Suprapubic skin (tissue), 4 donors: ENCODE data around the gene NPAS2.

Experiments used
- POLR2A ChIP-seq, 2 donors: fragments of 450-650 bp; IDR thresholded peaks; one replicate each; pipeline ENCODE4 v1.6.1; 2017; ENCODE audit warnings: antibody characterized with exemption in 2 of 2, mild to moderate bottlenecking in 2 of 2, moderate library complexity in 2 of 2
- POLR2AphosphoS5 ChIP-seq, 3 donors: sonication (generic); formaldehyde crosslinking; IDR thresholded peaks; one replicate each; pipeline ENCODE4 v1.6.1; 2017; ENCODE audit warnings: antibody characterized with exemption in 3 of 3
- TF ChIP-seq, protein P1 (sequence below), 2 donors: fragments of 200-600 bp in 1 of 2; fragments of 450-650 bp in 1 of 2; sonication (generic) in 1 of 2; IDR thresholded peaks; one replicate each; pipeline ENCODE4 v1.5.1; 2016 to 2019; ENCODE audit warnings: antibody characterized with exemption in 2 of 2, mild to moderate bottlenecking in 1 of 2, moderate library complexity in 1 of 2

GRCh38 chr2:100974712-100975520, 155.0 kb downstream of the NPAS2 start:
- TF ChIP-seq, protein P1, sequence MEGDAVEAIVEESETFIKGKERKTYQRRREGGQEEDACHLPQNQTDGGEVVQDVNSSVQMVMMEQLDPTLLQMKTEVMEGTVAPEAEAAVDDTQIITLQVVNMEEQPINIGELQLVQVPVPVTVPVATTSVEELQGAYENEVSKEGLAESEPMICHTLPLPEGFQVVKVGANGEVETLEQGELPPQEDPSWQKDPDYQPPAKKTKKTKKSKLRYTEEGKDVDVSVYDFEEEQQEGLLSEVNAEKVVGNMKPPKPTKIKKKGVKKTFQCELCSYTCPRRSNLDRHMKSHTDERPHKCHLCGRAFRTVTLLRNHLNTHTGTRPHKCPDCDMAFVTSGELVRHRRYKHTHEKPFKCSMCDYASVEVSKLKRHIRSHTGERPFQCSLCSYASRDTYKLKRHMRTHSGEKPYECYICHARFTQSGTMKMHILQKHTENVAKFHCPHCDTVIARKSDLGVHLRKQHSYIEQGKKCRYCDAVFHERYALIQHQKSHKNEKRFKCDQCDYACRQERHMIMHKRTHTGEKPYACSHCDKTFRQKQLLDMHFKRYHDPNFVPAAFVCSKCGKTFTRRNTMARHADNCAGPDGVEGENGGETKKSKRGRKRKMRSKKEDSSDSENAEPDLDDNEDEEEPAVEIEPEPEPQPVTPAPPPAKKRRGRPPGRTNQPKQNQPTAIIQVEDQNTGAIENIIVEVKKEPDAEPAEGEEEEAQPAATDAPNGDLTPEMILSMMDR (IDR thresholded peaks at IDR 0.05), result no peak
- TF ChIP-seq POLR2AphosphoS5 (IDR thresholded peaks at IDR 0.05) (no peak), POLR2A (IDR thresholded peaks at IDR 0.05) (no peak)
